Calu3 (cell line): ENCODE measurements around the gene PRF1. TPM values are rescaled to one million over a fixed set of nuclear protein-coding genes. Genes with fewer than 3 reads are reported as not detected.

Experiments used
- BruUV-seq: library from RNA; stranded (reverse); fragments of 400-500 nt; replicated peaks from 2 replicates; lab custom pipeline; 2021; lab: Mats Ljungman, UMichigan
- CTCF ChIA-PET: fragments of 300-600 bp; sonication (Branson Sonifier 250); formaldehyde crosslinking; loops from one replicate; lab custom pipeline; 2022; ENCODE audit warnings: antibody characterized with exemption; lab: Charles Lee
- DNase-seq: peaks from one replicate; pipeline ENCODE4 v3.0.0; 2022
- H3K27ac Mint-ChIP-seq: one replicate; pipeline ENCODE4 v1.8.0; 2022; ENCODE audit warnings: mixed read lengths; ENCODE audit not compliant: unreplicated experiment
- H3K27me3 Mint-ChIP-seq: one replicate; pipeline ENCODE4 v1.8.0; 2022; ENCODE audit warnings: mixed read lengths; ENCODE audit not compliant: unreplicated experiment
- H3K36me3 Mint-ChIP-seq: one replicate; pipeline ENCODE4 v1.8.0; 2022; ENCODE audit warnings: mild to moderate bottlenecking, moderate library complexity, mixed read lengths; ENCODE audit not compliant: insufficient read depth, unreplicated experiment
- H3K4me1 Mint-ChIP-seq: one replicate; pipeline ENCODE4 v1.8.0; 2022; ENCODE audit warnings: mild to moderate bottlenecking, low read depth, mixed read lengths; ENCODE audit not compliant: unreplicated experiment
- H3K4me3 Mint-ChIP-seq: one replicate; pipeline ENCODE4 v1.8.0; 2022; ENCODE audit warnings: mild to moderate bottlenecking, low read depth, moderate library complexity, mixed read lengths; ENCODE audit not compliant: unreplicated experiment
- H3K9me3 Mint-ChIP-seq: one replicate; pipeline ENCODE4 v1.8.0; 2022; ENCODE audit warnings: low read depth, mixed read lengths; ENCODE audit not compliant: unreplicated experiment
- intact Hi-C: fragments of 100-400 bp; cut with micrococcal nuclease; formaldehyde crosslinking; loops from one replicate; pipeline ENCODE4 v1.10.0; 2022; ENCODE audit not compliant: unreplicated experiment
- total RNA-seq: library from RNA; stranded (reverse); gene quantifications from 2 replicates; pipeline ENCODE4 v1.2.3, GENCODE V29; 2022
- TF ChIP-seq, protein P1 (sequence below): fragments of 200-600 bp; IDR thresholded peaks from one replicate; pipeline ENCODE4 v1.8.0; 2022; ENCODE audit warnings: antibody characterized with exemption; ENCODE audit not compliant: unreplicated experiment

Gene PRF1
- total RNA-seq, 1 experiment from 2014 or later, result not detected

DNA sequence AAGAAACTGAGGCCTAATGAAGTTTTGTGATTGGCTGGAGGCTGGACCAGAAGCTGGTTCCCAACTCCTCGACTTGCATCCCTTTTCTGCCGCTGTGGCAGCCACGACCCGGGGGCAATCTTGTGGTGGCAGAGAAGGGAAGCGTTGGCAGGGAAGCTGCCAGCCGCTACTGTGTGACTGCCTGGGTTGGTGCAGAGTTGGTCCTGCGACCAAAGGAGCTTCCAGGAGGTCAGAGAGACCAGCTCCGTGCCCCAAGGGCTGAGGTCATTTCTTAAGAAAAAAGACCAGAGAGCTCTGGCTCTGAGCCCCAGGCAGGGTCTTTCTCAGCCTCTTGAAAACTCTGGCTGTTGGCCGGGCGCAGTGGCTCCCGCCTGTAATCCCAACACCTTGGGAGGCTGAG is 47.2 kb downstream of the PRF1 start:
- Mint-ChIP-seq H3K27ac (no peak overlapping the region), H3K4me3 (no peak overlapping the region), H3K36me3 (peaks cover 9% of the 10 kb centered on the region), H3K9me3 (no peaks in the 10 kb centered on the region), H3K27me3 (peaks cover 64% of the 10 kb centered on the region), H3K4me1 (peaks cover 20% of the 10 kb centered on the region)
- no TSS peak for BruUV-seq
- TF ChIP-seq, protein P1, sequence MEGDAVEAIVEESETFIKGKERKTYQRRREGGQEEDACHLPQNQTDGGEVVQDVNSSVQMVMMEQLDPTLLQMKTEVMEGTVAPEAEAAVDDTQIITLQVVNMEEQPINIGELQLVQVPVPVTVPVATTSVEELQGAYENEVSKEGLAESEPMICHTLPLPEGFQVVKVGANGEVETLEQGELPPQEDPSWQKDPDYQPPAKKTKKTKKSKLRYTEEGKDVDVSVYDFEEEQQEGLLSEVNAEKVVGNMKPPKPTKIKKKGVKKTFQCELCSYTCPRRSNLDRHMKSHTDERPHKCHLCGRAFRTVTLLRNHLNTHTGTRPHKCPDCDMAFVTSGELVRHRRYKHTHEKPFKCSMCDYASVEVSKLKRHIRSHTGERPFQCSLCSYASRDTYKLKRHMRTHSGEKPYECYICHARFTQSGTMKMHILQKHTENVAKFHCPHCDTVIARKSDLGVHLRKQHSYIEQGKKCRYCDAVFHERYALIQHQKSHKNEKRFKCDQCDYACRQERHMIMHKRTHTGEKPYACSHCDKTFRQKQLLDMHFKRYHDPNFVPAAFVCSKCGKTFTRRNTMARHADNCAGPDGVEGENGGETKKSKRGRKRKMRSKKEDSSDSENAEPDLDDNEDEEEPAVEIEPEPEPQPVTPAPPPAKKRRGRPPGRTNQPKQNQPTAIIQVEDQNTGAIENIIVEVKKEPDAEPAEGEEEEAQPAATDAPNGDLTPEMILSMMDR, result no peak
- intact Hi-C loops, result no loop called here
- DNase-seq, result no peak
- CTCF ChIA-PET, result no interaction called here

DNA sequence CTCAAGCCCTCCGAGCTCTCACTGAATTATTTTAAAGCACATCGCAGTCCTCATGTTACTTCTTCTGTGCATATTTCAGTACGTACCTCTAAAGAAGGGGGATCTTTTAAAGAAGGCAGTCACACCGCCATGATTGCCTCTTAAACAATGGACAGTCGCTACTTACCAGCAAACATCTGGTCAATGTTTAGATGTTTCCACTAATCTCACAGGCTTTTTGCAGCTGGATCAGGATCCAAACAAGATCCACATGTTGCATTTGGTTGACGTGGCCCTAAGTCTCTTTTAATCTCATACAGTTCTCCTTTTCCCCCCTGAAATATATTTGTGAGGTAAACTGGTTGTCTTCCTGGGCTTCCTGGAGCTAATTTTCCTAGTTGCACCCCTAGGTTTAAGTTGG is 50.0 kb downstream of the PRF1 start:
- CTCF ChIA-PET, result no interaction called here
- no peaks in the 10 kb centered on the region for H3K36me3 Mint-ChIP-seq
- BruUV-seq, result no TSS peak
- intact Hi-C loops, result no loop called here
- H3K4me3 Mint-ChIP-seq, result no peak overlapping the region
- TF ChIP-seq, protein P1, result no peak
- no peak overlapping the region for H3K27ac Mint-ChIP-seq
- no peaks in the 10 kb centered on the region for H3K4me1 Mint-ChIP-seq
- peaks cover 36% of the 10 kb centered on the region for H3K27me3 Mint-ChIP-seq
- no peak for DNase-seq
- H3K9me3 Mint-ChIP-seq, result no peaks in the 10 kb centered on the region

DNA sequence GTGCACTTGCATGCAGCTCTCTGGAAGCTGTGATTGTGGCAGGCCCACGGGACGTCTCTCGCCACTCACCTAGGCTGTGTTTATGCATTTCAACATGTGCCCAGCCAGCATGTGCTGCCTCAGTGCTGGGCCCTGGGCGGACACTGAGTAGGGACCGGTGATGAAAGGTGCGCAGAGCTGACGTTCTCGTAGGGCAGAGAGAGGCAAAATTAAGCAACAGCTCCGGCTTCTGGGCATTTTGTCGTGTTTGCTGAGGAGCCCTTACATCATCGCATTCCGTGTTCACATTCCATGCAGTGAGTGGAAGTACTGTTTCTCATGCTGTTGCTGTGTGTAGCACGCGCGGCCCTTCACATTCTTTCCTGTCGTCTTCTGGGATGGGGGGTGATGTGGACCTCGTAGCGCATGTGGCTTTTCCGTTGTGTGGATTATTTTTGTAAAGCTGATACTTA is 50.5 kb downstream of the PRF1 start:
- no peak for DNase-seq
- H3K27ac Mint-ChIP-seq, result no peak overlapping the region
- no TSS peak for BruUV-seq

DNA sequence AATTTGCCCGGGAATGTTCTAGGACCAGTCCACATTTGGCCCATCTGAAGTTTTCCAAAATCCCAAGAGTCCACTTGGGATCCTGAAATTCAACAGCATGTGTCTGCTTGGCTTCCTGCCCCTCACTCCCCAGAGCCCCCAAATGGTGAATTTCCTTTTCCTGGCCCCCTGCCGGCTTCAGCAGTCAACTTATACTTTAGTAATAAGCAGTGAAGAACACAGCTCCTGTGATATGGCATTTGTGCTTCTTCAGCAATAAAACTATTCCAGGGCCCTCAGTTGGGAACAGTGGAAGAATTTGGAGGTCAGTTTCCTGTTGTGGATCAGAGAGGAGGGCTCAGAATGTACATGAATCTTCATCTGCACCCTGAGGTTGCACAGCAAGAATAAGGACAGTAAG is 51.1 kb downstream of the PRF1 start:
- H3K4me1 Mint-ChIP-seq, result no peaks in the 10 kb centered on the region
- intact Hi-C loops, result loop anchor here (2.0 kb wide), 1 partner anchor 329 kb away; no protein-coding TSS in a partner anchor
- peaks cover 26% of the 10 kb centered on the region for H3K27me3 Mint-ChIP-seq
- no TSS peak for BruUV-seq
- H3K4me3 Mint-ChIP-seq, result no peak overlapping the region
- H3K9me3 Mint-ChIP-seq, result no peaks in the 10 kb centered on the region
- DNase-seq, result no peak
- CTCF ChIA-PET, result interaction anchor here (0.6 to 1.2 kb wide), 4 partner anchors 11 to 243 kb away, joined by 3 to 5 read pairs (median 3); no protein-coding TSS in a partner anchor
- TF ChIP-seq, protein P1, result no peak
- H3K36me3 Mint-ChIP-seq, result no peaks in the 10 kb centered on the region
- H3K27ac Mint-ChIP-seq, result no peak overlapping the region

More for the DNA sequence above, 50.5 kb downstream of the PRF1 start:
- TF ChIP-seq, protein P1, result no peak
- no peak overlapping the region for H3K4me3 Mint-ChIP-seq
- H3K9me3 Mint-ChIP-seq, result no peaks in the 10 kb centered on the region
- CTCF ChIA-PET, result interaction anchor here (0.6 to 1.2 kb wide), 4 partner anchors 10 to 242 kb away, joined by 3 to 5 read pairs (median 3); no protein-coding TSS in a partner anchor
- H3K4me1 Mint-ChIP-seq, result no peaks in the 10 kb centered on the region
- no peaks in the 10 kb centered on the region for H3K36me3 Mint-ChIP-seq
- intact Hi-C loops, result loop anchor here (2.0 kb wide), 1 partner anchor 329 kb away; no protein-coding TSS in a partner anchor
- peaks cover 30% of the 10 kb centered on the region for H3K27me3 Mint-ChIP-seq
